Kasumi-1 (cell line): ENCODE results near the gene LRRC36.
A peak's percentile ranks its signal among the peaks of the same experiment; 100 is the strongest.
"Not testable (repeated sequence)": the region's sequence is repeated elsewhere in the genome, so short reads cannot be mapped to it uniquely, and the experiment has no call there.

Experiments used
- DNase-seq, 2 experiments: peaks; one replicate each; lab custom pipeline; 2025; lab: John Stamatoyannopoulos, UW

Gene LRRC36

DNA sequence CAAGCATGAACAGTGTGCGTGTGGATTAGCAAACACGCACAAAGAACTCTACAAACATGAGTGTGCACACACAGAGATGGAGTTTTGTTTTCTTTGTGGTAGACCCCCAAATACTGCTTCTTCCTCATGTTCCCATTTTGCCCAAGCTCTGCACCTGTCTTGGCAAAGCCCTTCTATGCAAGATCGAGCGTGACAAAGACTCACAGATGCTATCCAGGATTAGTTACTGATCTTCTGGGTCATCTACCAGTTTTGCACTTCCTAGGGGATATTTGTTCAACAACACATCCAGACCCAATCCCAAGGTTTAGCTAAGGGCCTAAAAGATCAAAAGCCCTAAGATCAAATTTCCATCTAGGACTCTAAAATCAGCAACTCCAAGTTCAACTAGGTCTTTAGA, 16.0 kb downstream of the LRRC36 start:
- no peak for DNase-seq

DNA sequence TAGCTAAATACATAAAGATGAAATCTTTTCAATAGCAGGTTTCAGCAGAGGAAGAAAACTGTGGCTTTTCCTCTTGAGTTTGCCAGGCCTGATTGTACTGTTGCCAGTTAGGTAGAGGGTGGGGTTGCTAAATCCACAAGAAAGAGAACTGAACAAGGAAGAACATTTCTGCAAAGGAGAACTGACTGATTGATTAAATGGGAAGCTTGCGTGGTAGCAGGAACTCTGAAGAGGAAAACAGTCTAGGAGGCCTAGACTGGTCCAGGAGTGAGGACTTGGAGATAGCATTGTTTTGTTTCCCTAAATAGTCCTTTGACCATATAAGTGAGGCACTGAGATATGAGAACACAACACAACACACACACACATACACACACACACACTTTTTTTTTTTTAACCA, 18.8 kb downstream of the LRRC36 start:
- DNase-seq: no peak

- no peak for DNase-seq
These were observed 19.7 kb downstream of the LRRC36 start for GRCh38 chr16:67346341-67346740.

DNA sequence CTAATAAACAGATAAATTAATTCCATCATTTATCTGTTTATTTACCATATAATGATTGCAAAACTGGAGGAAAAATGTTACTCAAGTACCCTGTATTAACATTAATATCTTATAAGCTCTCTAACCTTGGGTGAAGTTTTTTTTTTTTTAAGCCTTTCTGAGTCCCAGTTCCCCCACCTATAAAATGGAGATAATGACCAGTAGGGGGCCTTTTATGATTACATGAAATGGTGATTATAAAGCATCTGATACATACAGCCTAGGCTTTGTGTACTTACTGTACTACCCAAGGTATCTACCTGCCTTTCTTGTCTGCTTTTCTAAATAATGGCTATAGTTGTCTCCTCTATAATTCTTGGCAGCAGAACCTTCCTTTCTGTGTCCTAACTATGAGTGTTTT, 22.6 kb downstream of the LRRC36 start:
- DNase-seq: peak; percentile 60 to 69

GRCh38 chr16:67350324-67350723, 23.7 kb downstream of the LRRC36 start:
- no peak for DNase-seq

DNA sequence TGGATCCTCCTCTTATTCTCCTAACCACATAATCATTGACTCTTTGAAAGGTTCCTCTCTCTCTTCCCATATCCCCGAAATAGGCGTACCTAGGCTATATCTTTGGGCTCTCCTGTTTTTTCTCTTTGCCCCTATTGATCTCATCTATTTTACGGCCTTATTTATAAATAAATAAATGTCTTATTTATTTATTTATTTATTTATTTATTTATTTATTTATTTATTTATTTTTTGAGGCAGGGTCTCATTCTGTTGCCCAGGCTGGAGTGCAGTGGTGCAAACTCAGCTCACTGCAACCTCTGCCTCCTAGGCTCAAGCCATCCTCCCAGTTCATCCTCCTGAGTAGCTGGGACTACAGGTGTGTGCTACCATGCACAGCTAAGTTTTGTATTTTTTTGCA, 25.8 kb downstream of the LRRC36 start:
- DNase-seq: not testable (repeated sequence)

DNA sequence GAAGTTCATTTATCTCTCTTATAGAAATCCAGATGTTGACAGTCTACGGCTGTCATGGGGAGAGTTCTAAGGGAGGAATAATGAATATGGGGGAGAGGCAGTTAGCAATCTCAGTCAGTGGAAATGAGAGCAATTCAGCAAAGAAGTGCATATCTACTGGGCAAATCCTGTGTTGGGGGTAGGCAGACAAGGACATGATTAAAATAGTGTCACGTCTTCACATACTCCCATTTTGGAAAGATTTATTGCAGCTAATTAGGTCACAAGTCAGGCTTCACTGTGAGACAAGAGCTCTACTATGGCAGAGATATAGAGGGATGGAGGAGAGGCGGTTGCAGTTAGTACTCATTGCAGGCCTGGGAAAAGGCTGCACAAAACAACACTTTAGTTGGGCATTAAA, 29.8 kb downstream of the LRRC36 start:
- no peak for DNase-seq

DNA sequence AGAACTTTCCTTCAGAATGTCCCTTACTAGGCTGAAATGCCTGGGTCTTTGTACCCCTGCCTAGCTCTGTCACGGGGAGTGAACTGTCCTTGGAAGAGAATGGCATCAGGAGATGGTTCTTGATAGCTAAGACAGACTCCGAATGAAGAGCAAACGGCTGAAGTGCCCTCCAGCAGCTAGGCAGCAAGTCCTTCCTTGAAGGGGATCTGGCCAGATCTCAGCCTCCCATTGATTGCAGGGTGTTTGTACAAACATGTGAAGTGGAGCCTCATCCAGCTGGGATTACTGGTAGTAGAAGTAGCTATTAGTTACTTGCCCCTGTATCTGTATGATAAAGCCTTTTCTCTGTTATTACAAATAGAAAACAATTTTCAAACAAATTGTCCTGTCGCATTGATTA, 30.9 kb downstream of the LRRC36 start:
- DNase-seq: no peak

- DNase-seq: not testable (repeated sequence)
These were observed 33.1 kb downstream of the LRRC36 start for GRCh38 chr16:67359540-67360269.

- no peak for DNase-seq
These were observed 34.4 kb downstream of the LRRC36 start for GRCh38 chr16:67361038-67361437.

- peak in 1 of 2 experiments; percentile 27 for DNase-seq
These were observed 38.1 kb downstream of the LRRC36 start for GRCh38 chr16:67364600-67365235.

GRCh38 chr16:67370661-67371060, 44.0 kb downstream of the LRRC36 start:
- no peak for DNase-seq

DNA sequence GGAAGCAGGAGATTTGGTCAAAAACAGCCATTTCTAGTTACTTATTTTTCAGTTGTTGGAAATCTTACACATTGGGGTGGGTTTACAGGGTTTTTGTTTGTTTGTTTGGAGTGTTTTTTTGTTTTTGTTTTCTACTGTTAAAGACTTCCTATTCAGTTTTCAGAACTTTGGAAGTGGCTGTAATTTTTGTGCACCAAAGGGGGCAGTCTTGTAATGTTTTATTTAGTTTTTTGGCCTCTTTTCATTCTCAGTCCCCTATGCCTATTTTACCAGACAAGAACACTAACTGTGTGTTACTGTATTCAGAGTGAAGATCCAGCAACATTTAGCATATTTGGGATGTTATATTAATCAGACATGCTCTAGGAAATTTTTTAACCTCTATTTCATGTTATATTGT, 46.0 kb downstream of the LRRC36 start:
- peak; percentile 49 to 62 for DNase-seq

GRCh38 chr16:67376012-67376411, 49.4 kb downstream of the LRRC36 start:
- not testable (repeated sequence) for DNase-seq

- DNase-seq: no peak
These were observed 52.0 kb downstream of the LRRC36 start for GRCh38 chr16:67378642-67379041.

GRCh38 chr16:67383284-67383683, 56.7 kb downstream of the LRRC36 start:
- no peak for DNase-seq

- no peak for DNase-seq
These were observed 58.3 kb downstream of the LRRC36 start for GRCh38 chr16:67384778-67385510.

GRCh38 chr16:67386861-67387455, 60.3 kb downstream of the LRRC36 start:
- DNase-seq: no peak

DNA sequence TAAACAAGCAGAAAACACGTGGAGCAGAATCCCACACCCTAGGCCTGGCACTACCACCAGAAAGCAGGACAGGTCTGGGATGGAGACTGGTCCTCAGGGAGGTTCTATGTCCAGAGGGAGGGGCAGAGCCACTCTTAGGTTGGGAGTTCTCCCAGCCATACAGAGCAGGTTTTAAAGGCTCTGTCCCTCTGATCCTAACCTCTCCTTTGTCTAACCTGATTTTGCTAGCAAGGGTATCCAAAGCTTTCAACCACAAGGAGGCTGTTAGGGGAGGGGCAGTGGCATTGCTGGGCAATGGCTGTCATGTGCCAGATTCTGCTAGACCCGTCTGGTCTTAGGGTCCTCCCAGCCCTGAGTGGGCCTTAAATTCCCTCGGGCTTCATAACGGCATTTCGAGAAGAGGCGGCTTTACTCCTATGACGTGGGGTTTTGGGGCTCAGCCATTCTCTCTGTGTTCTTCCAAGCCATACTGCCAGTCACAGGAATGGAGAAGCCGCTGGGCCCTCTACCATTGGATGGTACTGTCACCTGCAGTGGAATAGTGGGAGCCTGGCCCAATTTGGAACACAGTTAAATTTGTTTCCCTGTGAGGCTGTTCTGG, 61.0 kb downstream of the LRRC36 start:
- DNase-seq: no peak

- DNase-seq: no peak
These were observed 61.6 kb downstream of the LRRC36 start for GRCh38 chr16:67388191-67388590.

DNA sequence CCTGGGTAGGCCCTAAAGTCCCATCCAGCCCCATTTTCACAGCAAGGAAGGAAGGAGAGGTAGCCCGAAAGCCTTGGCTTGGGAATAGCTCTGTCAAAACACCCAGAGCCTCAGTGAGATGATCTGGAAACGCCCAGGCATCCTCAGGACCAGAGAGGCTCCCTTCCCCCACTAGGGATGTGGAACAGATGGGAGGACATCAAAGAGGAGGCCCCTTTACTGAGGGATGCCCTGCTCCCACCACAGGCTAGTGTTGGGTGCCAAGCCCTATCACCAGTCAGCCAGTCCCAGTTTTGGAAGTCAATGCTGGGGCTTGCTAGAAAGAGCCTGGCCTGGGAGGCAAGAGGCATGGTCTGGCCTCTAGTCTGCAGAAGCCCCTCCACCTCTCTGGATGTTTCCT, 62.0 kb downstream of the LRRC36 start:
- DNase-seq: no peak
